Fibroblast of lung (primary cell): Measurements from ENCODE around the gene SDC1.

ENCODE experiments used
- EZH2 ChIP-seq: IDR thresholded peaks from 2 replicates; pipeline ENCODE4 v1.5.1; 2012; ENCODE audit warnings: low read length, control low read depth, mild to moderate bottlenecking; ENCODE audit errors: missing control alignments
- TF ChIP-seq, protein P1 (sequence below), 2 donors: IDR thresholded peaks in 1 of 2; conservative IDR thresholded peaks in 1 of 2; 1 replicate in 1 of 2; 2 replicates in 1 of 2; pipeline ENCODE4 v1.5.1; 2011 to 2012; ENCODE audit warnings: low read length in 2 of 2, control low read depth in 1 of 2, inconsistent platforms in 1 of 2, low read depth in 1 of 2, mild to moderate bottlenecking in 1 of 2

DNA sequence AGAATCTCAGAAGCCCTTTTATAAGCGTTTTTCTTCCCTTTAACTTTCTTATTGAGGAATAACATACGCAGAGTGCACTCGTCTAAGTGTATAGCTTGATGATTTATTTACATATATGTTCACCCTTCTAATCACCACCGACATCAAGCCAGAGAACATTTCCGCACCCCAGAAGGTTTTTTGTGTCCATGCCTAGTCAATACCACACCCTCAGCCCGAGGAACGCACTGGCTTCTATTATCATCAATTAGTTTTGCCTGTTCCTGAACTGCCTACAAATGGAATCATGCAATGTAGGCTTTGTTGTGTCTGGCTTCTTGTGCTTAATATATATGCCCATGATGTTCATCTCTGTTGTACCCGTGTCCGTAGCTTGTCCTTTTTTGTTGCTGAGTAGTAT lies 27.7 kb downstream of the SDC1 start:
- TF ChIP-seq, protein P1, sequence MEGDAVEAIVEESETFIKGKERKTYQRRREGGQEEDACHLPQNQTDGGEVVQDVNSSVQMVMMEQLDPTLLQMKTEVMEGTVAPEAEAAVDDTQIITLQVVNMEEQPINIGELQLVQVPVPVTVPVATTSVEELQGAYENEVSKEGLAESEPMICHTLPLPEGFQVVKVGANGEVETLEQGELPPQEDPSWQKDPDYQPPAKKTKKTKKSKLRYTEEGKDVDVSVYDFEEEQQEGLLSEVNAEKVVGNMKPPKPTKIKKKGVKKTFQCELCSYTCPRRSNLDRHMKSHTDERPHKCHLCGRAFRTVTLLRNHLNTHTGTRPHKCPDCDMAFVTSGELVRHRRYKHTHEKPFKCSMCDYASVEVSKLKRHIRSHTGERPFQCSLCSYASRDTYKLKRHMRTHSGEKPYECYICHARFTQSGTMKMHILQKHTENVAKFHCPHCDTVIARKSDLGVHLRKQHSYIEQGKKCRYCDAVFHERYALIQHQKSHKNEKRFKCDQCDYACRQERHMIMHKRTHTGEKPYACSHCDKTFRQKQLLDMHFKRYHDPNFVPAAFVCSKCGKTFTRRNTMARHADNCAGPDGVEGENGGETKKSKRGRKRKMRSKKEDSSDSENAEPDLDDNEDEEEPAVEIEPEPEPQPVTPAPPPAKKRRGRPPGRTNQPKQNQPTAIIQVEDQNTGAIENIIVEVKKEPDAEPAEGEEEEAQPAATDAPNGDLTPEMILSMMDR (conservative IDR thresholded peaks at IDR 0.05 in 1 of 2, IDR thresholded peaks at IDR 0.05 in 1 of 2; ENCODE audit: low read depth in 1 of 2, low read length in 2 of 2): no peak
- no peak for TF ChIP-seq EZH2
